Epithelial cell of esophagus (primary cell): ENCODE measurements around the gene ADIPOQ.
"Not testable (repeated sequence)": the region's sequence is repeated elsewhere in the genome, so short reads cannot be mapped to it uniquely, and the experiment has no call there.

Source experiments
- DNase-seq: peaks from one replicate; pipeline ENCODE4 v3.0.0; 2010; ENCODE audit warnings: low read depth
- H3K4me3 ChIP-seq: 2 replicates; pipeline ENCODE4 v1.5.1; 2011; ENCODE audit warnings: mild to moderate bottlenecking, low read length, control low read depth
- TF ChIP-seq, protein P1 (sequence below): IDR thresholded peaks from 2 replicates; pipeline ENCODE4 v1.5.1; 2011; ENCODE audit warnings: low read depth, mild to moderate bottlenecking, low read length, control low read depth, inconsistent platforms; ENCODE audit not compliant: insufficient read depth; ENCODE audit errors: missing control alignments

ADIPOQ gene

GRCh38 chr3:186810336-186810996 is 32.0 kb upstream of the ADIPOQ start:
- no peak overlapping the region for H3K4me3 ChIP-seq
- TF ChIP-seq, protein P1, sequence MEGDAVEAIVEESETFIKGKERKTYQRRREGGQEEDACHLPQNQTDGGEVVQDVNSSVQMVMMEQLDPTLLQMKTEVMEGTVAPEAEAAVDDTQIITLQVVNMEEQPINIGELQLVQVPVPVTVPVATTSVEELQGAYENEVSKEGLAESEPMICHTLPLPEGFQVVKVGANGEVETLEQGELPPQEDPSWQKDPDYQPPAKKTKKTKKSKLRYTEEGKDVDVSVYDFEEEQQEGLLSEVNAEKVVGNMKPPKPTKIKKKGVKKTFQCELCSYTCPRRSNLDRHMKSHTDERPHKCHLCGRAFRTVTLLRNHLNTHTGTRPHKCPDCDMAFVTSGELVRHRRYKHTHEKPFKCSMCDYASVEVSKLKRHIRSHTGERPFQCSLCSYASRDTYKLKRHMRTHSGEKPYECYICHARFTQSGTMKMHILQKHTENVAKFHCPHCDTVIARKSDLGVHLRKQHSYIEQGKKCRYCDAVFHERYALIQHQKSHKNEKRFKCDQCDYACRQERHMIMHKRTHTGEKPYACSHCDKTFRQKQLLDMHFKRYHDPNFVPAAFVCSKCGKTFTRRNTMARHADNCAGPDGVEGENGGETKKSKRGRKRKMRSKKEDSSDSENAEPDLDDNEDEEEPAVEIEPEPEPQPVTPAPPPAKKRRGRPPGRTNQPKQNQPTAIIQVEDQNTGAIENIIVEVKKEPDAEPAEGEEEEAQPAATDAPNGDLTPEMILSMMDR: no peak
- no peak for DNase-seq

DNA sequence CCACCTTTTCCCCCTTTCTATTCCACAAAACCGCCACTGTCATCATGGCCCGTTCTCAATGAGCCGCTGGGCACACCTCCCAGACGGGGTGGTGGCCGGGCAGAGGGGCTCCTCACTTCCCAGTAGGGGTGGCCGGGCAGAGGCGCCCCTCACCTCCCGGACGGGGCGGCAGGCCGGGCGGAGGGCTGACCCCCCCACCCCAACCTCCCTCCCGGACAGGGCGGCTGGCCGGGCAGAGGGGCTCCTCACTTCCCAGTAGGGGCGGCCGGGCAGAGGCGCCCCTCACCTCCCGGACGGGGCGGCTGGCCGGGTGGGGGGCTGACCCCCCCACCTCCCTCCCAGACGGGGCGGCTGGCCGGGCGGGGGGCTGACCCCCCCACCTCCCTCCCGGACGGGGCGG is 31.2 kb upstream of the ADIPOQ start:
- not testable (repeated sequence) for H3K4me3 ChIP-seq, DNase-seq

GRCh38 chr3:186814100-186814499 is 28.4 kb upstream of the ADIPOQ start:
- H3K4me3 ChIP-seq: no peak overlapping the region
- no peak for DNase-seq
- TF ChIP-seq, protein P1: no peak

GRCh38 chr3:186815435-186815834 is 27.1 kb upstream of the ADIPOQ start:
- peak; percentile 49 for DNase-seq
- TF ChIP-seq, protein P1: no peak
- H3K4me3 ChIP-seq: no peak overlapping the region

DNA sequence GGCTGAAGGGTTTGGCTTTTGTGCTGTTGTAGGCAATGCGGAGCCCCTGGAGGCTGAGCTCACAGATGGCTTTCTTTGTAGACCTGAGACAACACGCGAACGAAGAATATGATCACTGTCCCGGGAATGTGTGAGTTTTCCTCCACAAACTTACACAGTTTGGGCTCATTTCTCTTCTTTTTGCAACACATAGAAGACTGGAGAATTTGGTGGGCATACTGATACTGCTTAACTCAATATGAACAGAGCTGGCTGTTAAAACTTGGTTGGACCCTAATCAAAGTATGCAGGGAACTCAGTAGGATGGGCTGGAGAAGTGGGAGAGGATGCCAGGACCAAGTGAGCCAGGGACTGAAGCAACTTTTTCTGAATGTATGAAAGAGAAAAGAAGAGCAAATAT is 24.0 kb upstream of the ADIPOQ start:
- TF ChIP-seq, protein P1: no peak
- DNase-seq: no peak
- no peak overlapping the region for H3K4me3 ChIP-seq

DNA sequence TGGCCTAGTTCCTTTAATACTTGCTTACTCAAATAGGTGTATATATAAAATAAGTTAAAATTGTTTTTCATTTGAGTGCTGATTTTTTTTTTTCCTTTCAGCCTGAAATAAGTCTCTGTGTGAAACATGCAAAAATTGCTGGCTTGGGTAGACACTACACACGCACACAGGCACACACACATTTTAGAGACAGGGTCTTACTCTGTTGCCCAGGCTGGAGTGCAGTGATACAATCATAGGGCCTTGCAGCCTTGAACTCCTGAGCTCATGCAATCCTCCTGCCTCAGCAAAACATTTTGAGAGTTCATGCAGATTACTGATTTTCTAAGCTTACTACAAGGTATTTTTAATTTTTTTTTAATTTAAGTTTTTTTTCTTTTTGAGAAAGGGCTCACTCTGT is 23.6 kb upstream of the ADIPOQ start:
- no peak overlapping the region for H3K4me3 ChIP-seq
- TF ChIP-seq, protein P1: no peak
- no peak for DNase-seq

DNA sequence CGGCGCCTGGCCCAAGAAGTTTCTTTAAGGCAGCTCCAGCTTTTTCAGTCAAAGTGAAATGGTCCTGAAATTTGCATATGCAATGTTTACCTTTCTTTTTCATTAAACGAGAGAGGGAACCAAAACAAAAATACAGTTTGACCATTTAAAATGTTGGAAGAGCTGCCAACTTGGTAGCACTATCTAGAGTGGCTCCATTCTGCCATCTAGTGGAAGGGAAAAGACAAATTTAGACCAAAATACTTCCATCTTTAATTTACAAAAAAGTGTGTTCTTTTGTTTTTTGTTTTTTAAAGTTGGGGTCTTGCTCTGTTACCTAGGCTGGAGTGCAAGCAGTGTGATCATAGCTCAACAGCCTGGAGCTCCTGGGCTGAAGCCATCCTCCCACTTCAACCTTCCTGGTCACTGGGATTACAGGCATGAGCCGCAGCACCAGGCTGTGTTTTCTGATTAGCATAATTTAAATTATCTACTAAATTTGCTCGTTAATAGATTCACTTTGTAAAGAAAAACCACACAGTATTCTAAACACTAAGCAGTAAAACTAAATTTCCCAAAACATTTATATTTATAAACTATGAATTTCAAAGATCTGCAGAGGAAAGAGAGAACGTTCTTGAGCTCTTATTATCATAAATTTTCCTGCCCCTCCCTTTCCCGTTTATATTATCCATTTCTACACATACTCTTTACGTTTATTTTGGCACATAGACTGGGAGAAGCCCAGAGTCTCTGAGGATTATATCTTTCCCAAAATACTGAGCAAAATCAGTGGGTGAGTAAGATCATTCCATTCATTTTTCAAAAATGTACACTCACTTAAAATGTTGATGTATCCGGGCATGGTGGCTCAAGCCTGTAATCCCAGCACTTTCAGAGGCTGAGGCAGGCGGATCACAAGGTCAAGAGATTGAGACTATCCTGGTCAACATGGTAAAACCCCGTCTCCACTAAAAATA is 20.8 kb upstream of the ADIPOQ start:
- H3K4me3 ChIP-seq: no peak overlapping the region

DNA sequence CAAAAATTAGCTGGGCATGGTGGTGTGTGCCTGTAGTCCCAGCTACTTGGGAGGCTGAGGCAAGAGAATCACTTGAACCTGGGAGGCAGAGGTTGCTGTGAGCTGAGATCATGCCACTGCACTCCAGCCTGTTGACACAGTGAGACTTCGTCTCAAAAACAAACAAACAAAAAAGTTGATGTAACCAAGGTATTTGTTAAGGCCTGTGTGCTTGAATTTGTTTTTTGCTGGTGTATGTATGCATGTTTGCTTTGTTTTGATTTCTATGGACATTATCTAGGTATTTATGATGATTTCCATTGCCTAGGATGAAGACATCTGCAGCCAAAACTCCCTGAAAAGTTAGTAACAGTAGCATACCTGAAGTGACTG is 20.1 kb upstream of the ADIPOQ start:
- not testable (repeated sequence) for DNase-seq

More for the DNA sequence above, 20.8 kb upstream of the ADIPOQ start:
- peak; percentile 65 for DNase-seq
- TF ChIP-seq, protein P1: peak; percentile 71

More for the DNA sequence above, 20.1 kb upstream of the ADIPOQ start:
- not testable (repeated sequence) for H3K4me3 ChIP-seq
